Measurements from ENCODE around the gene BORA. TPM values are rescaled to one million over a fixed set of nuclear protein-coding genes. Genes with fewer than 3 reads are reported as not detected.

BORA gene
- total and polyA plus RNA-seq, 4 donors = 0.71 to 11.3 (median 1.4) TPM

DNA sequence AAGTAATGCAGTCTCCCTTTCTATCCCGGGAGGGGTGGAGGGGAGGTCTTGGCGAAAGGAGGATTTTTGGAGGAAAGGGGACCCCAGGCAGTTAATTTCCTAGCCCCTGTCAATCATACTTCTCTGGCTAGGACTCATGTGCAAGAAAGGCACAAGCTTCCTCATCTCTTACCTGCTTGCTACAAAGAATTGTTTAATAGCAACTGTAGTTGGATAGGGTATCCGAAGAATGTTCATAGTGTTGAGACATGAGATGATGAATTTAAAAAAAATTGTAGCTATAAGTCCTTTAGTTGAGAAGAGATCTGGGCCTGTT is 525 bp downstream of the BORA start (continued):
- TF ChIP-seq ATF3 (IDR thresholded peaks at IDR 0.05) (no peak), YY1 (IDR thresholded peaks at IDR 0.05) (no peak), FOXA1 (IDR thresholded peaks at IDR 0.05) (no peak), GABPA (IDR thresholded peaks at IDR 0.05 in 1 of 2, conservative IDR thresholded peaks at IDR 0.05 in 1 of 2) (no peak), HNF4A (conservative IDR thresholded peaks at IDR 0.05) (no peak), EGR1 (IDR thresholded peaks at IDR 0.05; ENCODE audit: low read depth in 2 of 2) (no peak)
- TF ChIP-seq, protein P1, sequence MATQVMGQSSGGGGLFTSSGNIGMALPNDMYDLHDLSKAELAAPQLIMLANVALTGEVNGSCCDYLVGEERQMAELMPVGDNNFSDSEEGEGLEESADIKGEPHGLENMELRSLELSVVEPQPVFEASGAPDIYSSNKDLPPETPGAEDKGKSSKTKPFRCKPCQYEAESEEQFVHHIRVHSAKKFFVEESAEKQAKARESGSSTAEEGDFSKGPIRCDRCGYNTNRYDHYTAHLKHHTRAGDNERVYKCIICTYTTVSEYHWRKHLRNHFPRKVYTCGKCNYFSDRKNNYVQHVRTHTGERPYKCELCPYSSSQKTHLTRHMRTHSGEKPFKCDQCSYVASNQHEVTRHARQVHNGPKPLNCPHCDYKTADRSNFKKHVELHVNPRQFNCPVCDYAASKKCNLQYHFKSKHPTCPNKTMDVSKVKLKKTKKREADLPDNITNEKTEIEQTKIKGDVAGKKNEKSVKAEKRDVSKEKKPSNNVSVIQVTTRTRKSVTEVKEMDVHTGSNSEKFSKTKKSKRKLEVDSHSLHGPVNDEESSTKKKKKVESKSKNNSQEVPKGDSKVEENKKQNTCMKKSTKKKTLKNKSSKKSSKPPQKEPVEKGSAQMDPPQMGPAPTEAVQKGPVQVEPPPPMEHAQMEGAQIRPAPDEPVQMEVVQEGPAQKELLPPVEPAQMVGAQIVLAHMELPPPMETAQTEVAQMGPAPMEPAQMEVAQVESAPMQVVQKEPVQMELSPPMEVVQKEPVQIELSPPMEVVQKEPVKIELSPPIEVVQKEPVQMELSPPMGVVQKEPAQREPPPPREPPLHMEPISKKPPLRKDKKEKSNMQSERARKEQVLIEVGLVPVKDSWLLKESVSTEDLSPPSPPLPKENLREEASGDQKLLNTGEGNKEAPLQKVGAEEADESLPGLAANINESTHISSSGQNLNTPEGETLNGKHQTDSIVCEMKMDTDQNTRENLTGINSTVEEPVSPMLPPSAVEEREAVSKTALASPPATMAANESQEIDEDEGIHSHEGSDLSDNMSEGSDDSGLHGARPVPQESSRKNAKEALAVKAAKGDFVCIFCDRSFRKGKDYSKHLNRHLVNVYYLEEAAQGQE (IDR thresholded peaks at IDR 0.05) = no peak

DNA sequence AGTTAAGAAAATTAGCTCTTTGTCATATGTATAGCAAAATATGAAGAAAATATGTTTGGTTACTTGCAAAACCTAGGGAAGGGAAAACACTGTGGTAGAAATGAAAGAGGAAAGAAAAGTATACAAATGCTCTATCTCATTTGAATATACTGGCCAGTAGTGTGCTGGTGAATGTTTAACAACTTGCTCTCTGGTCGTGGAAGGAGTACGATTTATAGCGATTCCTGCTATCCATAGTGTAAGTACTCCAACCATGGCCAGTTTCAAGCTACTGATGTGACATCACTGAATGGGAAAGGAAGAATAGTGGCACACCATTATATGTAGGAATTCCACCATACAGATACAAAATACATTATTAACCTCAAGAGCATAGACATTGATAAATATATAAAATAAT is 9.3 kb downstream of the BORA start:
- Histone ChIP-seq H3K4me1 (ENCODE audit: control insufficient read depth in 4 of 4, insufficient read depth in 4 of 4, low read length in 3 of 4) (no peaks in the 10 kb centered on the region), H3K4me3 (ENCODE audit: low read depth in 1 of 3, low read length in 3 of 3) (no peak overlapping the region), H3K9me3 (ENCODE audit: control insufficient read depth in 4 of 4, low read length in 3 of 4) (no peaks in the 10 kb centered on the region), H3K27me3 (ENCODE audit: control insufficient read depth in 4 of 4, insufficient read depth in 4 of 4, low read length in 3 of 4) (no peaks in the 10 kb centered on the region), H3K9ac (ENCODE audit: low read depth in 1 of 2, low read length in 2 of 2) (no peak overlapping the region), H3K36me3 (ENCODE audit: control insufficient read depth in 4 of 4, insufficient read depth in 3 of 4, low read depth in 1 of 4, low read length in 3 of 4) (peaks cover 0 to 7% (median 0%) of the 10 kb centered on the region in 4 donors), H3K27ac (ENCODE audit: low read depth in 1 of 2, low read length in 2 of 2) (no peak overlapping the region)
- no peak for TF ChIP-seq YY1 (IDR thresholded peaks at IDR 0.05)
- TF ChIP-seq TAF1 (conservative IDR thresholded peaks at IDR 0.05) = no peak
- TF ChIP-seq SP1 (IDR thresholded peaks at IDR 0.05) = no peak
- TF ChIP-seq EGR1 (IDR thresholded peaks at IDR 0.05; ENCODE audit: low read depth in 2 of 2) = no peak
- no peak for DNase-seq (ENCODE audit: low spot score)
- 78% methylated on average over 3 of the region's 3 CpGs for WGBS

DNA sequence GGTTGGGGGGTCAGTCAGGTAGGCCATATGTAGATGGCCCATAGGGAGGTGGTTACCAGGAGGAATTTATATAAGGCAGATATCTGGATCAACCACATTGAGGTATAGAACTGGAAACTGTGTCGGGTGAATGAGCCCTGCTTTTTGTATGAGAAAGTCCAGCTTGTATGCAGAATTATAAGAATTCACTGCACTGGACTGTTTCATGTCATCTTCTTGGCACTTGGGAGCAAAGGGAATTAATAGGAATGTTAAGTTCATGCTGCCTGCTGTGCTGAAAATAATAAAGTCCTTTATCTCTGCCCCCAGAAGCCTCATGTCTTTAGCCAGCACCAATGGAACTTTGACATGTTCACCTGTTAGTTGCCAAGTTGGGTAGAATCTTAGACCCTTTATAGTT is 12.3 kb downstream of the BORA start:
- H3K27ac ChIP-seq (ENCODE audit: low read depth in 1 of 2, low read length in 2 of 2) = no peak overlapping the region
- no peak overlapping the region for H3K4me3 ChIP-seq (ENCODE audit: low read depth in 1 of 3, low read length in 3 of 3)
- no peak for DNase-seq (ENCODE audit: low spot score)
- TF ChIP-seq CTCF (IDR thresholded peaks at IDR 0.05; ENCODE audit: low read depth, low read length, missing input control) (no peak), SP1 (IDR thresholded peaks at IDR 0.05) (no peak), NR2F2 (IDR thresholded peaks at IDR 0.05) (no peak), GABPA (IDR thresholded peaks at IDR 0.05 in 1 of 2, conservative IDR thresholded peaks at IDR 0.05 in 1 of 2) (no peak), ZBTB33 (IDR thresholded peaks at IDR 0.05) (no peak), JUND (IDR thresholded peaks at IDR 0.05) (no peak), TAF1 (conservative IDR thresholded peaks at IDR 0.05) (no peak), MAX (IDR thresholded peaks at IDR 0.05) (no peak), HNF4G (IDR thresholded peaks at IDR 0.05) (no peak), HNF4A (conservative IDR thresholded peaks at IDR 0.05) (no peak), RXRA (IDR thresholded peaks at IDR 0.05) (no peak), RAD21 (IDR thresholded peaks at IDR 0.05) (no peak), EGR1 (IDR thresholded peaks at IDR 0.05; ENCODE audit: low read depth in 2 of 2) (no peak), FOXA1 (IDR thresholded peaks at IDR 0.05) (no peak), ATF3 (IDR thresholded peaks at IDR 0.05) (no peak), FOXA2 (IDR thresholded peaks at IDR 0.05) (no peak), YY1 (IDR thresholded peaks at IDR 0.05) (no peak)
- TF ChIP-seq, protein P1 (IDR thresholded peaks at IDR 0.05) = no peak
- peaks cover 0 to 8% (median under 1%) of the 10 kb centered on the region in 4 donors for H3K36me3 ChIP-seq (ENCODE audit: control insufficient read depth in 4 of 4, insufficient read depth in 3 of 4, low read depth in 1 of 4, low read length in 3 of 4)
- WGBS = 93% methylated on average over 1 of the region's 1 CpG
- no peaks in the 10 kb centered on the region for H3K27me3 ChIP-seq (ENCODE audit: control insufficient read depth in 4 of 4, insufficient read depth in 4 of 4, low read length in 3 of 4)
- no peak overlapping the region for H3K9ac ChIP-seq (ENCODE audit: low read depth in 1 of 2, low read length in 2 of 2)
- no peaks in the 10 kb centered on the region for H3K4me1 ChIP-seq (ENCODE audit: control insufficient read depth in 4 of 4, insufficient read depth in 4 of 4, low read length in 3 of 4)
- no peaks in the 10 kb centered on the region for H3K9me3 ChIP-seq (ENCODE audit: control insufficient read depth in 4 of 4, low read length in 3 of 4)
